ENCODE data around the gene MEG3.
A peak's percentile ranks its signal among the peaks of the same experiment; 100 is the strongest.

MEG3 gene

DNA sequence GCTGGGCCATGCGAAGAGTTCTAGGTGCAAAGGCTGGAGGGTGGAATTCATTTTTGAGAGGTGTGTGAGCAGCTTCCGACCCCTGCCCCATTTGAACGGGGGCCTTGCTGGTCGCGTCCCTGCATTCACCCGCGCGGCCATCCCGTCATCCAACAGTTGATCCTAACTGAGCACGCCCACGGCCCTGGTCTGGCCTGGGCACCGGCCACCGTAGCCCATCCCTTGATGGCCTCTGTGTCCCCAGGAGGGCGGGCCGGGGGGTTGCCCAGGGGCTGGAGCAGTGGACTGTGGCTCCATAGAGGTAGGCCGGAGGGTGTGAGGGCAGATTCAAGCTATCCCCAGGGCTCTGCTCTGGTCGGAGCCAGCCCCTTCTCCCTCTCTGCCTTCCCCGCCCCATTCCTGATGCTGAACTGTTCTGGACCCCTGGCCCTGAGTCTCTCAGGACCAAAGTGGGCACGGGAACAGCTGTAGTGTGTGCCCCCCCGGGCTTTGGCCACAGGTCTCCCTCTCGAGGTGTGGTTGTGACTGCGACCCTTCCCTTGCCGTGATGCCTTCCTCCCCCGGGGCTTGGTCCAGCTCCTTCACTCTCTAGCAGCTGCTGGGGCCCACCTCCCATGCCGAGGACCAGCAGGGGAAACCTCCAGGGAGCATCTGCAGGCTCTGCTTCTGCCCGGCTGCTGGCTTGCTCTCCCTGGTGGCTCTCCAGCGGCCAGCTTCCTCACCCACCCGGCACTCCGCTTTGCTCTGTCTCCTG lies 9.1 kb downstream of the MEG3 start:
- DNase-seq = no peak

DNA sequence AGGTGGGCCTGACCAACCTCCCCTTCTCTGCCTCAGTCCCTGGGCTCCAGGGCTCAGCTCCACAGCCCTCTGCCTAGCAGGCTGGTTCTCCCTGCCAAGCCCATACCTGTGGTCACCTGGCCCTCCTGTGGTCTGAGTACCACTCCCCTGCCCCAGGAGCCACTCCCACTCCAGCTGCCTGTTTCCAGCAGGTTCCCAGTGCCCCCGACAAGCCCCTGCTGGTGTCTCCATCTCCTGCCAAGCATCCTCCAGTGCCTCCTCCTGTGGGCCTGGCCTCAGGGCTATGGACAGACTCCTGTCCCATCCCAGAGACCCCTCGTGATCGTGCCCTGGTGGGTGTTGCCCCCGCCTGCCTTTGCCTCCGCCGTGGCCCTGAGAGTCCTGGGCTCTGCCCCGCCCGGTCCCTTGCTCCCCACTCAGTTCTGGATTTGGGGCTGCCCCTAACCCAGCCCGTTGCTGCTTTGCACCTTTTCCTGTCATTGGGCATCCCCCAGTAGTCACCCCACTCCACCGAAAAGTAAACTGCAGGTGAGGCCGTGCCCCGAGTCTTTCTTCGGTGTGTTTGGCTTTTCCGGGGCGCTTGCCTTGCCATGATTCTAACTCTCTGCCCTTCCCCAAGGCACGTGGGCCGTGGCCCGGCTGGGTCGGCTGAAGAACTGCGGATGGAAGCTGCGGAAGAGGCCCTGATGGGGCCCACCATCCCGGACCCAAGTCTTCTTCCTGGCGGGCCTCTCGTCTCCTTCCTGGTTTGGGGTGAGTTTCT lies 9.8 kb downstream of the MEG3 start:
- DNase-seq = no peak

DNA sequence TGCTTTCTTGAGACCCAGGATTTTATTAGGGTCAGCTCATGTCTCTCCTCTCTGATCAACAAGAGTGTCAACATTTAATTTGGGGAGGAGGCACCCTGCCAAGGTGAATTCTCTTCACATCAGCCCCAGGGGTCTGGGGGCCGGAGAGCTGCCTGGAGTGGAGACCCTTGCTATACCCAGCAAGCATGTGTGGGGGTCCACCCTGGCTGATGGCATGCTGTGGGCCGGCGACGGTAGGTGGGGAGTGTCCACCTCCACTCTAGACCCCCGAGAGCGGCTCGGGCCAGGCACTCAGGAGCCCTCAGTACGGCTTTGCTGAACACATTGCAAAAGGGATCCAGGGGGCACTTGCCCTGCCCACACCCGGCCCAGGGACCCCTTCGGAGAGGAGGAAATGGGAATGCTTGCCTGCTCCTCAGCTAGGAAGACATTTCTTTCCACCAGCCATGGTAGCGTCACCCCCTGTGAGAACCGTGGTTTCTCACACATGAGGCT lies 10.4 kb downstream of the MEG3 start:
- DNase-seq = no peak

DNA sequence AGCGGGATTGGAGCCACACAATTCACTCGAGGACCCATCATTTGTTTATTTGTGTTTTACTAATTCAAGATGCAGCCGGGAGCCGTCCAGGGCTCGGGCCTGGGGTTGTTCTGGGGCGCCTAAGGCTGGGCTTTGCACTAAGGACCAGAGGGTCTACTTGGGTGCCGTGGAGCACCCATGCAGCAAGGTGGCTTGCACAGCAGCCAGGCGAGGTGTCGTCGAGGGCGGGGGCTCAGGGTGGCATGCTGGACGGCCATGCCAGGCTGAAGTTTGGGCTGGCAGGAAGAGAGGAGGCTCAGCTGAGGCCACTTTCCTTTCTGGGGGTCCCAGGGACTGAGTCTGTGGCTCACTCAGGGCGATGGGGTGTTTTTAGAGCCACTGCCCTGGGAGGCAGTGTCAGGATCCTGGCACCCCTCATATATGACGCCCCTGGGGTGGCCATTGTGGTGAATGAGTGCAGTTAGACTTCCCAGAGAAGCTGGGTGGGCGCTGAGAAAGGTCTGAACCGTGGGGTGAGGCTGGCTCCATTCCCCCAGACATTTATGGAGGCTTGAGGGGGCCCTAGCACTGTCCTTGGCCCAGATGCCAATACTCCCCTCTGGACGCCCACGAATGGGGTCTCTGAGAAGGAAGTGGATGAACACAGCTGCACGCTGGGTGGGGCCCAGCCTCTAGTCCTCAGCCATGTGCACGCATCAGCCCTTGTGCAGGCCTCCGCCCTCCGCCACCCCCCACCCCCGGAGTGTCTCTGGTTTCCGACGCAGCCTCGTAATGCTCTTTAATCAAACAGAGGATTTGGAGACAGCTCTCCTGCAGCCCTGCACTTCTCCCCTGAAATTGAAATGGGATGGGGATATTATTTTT lies 11.3 kb downstream of the MEG3 start:
- no peak for DNase-seq

DNA sequence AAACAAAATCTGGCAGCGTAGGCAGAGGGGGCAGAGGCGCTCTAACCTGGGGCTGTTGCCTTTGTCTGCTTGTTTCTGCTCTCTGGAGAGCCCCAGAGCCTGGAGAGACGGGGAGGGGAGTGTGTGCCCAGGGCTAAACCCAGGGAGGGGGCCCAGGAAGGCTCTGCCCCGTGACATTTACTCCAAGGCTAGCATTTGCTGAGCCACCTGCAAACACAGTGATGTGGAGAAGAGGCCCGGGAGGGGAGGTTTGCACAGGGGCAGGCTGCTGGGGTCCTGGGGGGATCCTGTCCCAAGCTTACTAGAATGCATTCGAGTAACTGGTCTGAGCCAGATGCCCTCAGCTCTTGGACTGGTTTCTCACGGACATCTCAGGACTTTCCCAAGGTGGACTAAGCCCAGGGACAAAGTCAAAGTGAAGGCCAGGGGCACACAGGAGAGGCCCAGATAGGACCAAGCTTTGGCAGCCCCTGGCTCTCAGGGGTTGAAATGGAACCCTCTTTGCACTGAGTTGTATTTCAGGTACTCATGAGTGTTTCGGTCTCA lies 12.0 kb downstream of the MEG3 start:
- DNase-seq = no peak

DNA sequence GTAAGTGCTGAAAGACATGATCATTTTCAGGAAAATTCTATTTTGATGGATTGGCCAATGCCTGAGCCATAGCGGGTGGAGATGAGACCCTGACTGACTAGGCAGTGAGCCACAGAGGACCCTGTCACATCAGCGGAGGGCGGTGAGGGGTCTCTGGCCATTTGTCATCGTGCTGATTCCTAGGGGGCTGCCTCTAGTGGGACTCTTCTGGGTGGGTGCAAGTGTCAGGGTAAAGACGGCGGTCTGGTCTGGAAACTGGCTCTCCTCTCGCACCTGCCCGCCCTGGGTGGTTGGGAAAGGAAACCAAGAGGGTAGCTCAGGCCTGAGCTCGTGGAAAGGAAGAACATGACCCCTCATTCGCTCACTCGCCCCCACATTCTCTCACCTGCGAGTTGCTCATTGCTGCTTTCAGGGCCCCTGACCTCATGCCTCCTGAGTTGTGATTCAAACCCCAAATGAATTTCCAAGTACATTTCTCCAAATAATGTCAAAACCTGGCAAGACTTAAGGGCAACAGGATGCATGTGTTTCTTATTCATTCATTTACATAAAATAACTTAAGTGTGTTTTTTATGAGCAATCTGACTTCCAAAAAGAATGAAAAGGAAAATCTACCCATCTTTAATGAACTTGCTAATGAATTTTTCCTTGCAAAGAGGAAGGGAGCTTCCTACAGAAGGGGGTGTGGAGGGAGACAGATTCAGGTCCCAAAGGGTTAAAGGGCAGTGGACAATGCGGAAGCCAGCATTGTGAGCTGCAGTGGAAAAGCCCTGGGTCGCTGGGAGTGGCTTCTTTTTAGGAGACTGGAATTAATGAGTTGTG lies 12.8 kb downstream of the MEG3 start:
- no peak for DNase-seq

DNA sequence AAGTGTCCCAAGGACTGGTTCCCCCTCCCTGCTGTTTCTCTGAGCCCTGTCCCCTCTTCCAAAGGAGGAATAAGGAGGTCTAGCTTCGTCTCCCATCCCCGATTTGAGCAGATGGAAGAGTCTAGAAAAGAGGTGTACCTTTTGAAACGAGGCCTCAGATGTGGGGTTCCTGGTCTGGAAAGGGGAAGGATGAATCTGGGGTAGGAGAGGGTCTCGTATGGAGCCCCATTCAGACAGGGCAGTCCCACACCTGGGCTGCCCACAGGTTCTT lies 13.3 kb downstream of the MEG3 start:
- DNase-seq = no peak

DNA sequence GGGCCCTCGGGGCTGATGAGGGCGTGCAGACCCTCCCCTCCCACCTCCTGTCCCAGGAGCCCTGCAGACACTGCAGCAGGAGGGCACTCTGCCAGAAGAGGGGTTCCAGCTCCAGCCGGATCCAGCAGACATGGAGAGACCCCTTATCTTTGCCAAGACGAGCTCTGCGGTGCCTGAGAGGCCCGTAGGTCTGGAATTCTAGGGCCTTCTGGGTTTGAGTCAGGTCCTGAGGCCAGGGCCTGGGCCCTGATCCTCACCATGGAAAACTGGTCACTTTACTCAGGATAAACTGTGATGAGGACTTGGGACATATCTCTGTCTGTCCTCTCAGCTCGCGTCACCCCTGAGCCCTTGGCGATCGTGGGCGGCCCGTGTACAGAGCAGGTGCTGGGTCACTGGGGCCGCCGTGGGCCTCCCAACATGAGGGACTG lies 13.8 kb downstream of the MEG3 start:
- no peak for DNase-seq

DNA sequence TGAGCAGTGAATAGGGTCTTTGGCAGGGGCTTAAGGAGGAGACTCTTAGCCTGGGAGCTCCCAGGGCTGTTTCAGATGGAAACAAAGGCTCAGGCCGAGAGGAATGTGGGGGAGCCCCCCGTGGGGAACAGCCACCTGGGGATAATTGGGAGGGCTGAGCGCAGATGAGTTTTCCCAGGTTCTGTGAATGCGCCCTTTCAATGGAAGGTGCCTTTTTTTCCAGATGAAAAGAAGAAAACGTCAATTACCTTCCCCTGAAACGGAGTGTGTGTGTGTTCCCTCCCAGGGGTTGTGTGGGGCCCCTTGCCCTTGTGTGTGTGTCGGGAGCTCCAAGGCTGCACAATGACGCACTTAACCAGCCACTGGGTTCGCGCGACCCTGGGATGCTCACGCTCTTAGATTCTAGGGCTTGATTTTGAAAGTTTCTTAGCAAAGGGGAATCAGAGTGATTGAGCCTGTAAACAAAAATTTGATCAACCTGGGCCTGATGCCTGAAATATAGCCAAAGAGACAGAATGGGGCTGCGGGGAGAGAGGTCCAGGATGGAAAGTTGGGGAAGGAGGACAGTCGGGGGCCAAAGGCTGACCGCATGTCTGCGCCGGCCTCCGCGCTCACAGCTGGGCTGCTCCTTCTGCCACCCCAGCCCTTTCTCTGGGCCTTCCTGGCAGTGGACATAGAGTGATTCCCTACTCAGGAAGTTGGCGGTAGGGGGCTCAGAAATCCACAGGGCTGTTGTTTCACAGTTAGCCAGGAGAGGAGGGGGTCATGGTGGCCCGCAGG lies 14.6 kb downstream of the MEG3 start:
- DNase-seq = no peak

DNA sequence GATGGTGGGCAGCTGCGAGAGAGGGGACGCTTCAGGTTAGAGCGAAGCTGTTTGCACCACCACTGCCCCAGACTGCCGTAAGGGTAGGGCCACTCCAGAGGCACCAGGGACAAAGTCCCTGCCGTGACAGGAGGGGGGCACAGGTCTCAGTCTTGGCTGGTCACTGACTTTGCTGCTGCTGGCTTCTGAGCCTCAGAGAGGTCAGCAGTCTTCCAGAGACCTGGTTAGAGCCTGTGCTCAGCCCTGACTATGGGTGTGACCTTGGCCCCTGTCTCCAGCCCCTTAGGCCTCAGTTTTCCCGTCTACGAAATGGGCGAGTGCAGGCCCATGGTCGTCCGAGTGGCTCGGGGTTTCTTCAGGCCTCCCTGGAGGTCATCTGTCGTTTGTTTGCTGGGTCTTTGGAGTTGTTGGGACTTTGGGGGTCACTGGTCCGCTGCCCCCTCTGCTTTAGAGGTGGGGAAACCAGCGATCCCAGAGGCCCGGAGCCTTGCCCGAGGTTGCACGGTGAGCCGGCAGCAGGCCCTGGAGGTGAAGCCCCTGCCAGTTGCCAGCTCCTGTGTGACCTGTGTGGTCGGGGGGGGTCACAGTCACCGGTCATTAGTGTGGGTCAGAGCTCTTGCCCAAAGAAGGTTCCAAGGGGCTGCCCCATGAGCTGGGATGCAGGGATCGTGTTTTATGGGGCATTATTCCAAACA lies 15.3 kb downstream of the MEG3 start:
- no peak for DNase-seq

DNA sequence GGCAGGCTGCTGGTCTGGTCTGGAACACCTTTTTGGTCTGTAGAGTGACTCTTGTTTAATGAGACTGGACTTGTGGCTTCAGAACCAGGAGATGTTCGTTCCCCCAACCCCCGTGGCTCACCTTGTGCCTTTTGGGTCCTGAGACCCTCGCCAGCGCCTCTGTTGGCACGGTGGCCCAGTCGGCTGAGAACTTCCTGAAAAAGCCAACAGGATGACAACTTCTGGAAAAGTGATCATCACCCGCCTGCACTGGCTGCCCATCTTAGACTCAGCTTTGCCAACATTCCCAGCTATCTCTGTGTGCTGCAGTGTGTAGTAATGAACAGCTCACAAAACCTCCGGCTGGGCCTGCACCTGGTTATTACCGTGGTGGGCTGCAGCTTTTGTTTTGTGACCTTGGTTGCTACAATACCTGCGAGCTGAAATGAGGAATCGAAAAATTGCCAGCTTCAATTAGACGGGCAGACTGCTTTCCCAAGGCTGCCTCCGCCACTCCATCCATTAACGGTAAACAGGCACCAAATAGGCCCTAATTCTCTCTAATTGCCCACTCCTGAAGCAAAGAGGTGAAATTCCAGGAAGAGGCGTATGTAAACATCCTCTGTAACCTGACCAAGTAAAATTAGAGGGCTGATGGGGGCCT lies 16.0 kb downstream of the MEG3 start:
- no peak for DNase-seq

DNA sequence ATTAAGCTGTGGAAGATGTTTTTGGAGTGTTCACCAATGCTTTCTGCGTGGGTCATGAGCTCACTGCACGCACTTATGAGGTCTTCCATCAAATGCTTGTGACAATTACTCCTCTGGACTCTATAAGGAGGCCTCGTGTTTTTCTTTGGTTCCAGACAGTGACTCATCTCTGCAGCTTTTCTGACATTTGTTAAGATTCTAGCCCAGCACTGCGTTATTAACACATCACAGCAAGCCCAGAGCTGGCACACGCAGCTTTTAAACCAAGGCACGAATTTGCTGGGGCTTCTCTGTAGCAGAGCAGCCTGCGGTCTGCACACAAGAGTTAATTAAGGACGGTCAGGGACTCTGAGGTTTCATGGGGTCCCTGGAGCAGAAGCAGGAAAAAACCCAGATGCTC lies 16.9 kb downstream of the MEG3 start:
- no peak for DNase-seq

DNA sequence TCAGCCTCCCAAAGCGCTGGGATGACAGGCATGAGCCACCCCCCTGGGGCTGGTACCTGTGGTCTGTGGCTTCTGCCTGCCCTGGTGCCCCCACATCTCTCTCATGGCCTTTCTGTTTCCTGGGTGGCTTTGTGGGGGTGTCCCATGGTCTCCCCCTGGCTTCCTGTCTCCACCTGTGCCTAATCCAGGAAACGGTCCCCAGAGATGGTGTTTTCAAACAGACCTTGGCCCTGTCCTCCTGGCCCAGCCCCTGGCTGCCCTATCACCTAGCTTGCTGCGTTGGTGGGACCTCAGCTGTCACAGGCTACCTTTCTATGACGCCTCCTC lies 18.1 kb downstream of the MEG3 start:
- DNase-seq = no peak

DNA sequence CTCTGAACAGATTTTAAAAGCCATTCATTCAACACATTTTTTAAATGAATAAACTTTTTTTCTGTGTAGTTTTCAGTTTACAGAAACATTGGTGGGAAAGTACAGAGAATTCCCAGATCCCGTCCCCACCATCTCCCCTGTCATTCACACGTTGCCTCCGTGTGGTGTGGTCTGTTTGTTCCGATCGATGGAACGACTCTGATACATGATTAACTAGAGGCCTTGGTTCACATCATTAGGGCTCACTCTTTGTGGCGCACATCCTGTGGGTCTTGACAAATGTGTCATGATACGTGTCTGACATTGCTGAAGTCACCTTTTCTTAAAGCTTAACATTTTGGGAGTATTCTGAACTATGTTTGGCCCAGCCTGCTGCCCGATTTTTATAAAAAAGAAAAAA lies 18.5 kb downstream of the MEG3 start:
- no peak for DNase-seq

DNA sequence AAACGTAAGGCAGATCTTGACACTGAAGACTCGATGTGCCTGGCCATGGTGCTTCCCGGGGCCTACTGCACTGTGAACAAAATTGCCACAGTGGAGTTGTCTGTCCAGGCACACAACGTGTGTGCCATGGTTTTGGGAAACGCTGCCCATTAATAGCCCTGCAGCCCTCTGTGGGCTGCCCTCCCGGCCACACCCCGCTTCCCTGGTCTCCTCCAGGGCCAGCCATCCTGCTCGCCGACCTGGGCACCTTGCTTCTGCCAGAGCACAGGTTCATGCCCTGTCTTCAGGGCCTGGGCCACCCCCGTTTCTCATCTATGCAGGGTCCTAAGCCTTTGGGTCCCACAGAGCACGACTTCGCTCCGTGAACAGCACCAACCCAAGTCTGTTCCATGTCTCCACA lies 18.9 kb downstream of the MEG3 start:
- DNase-seq = no peak

DNA sequence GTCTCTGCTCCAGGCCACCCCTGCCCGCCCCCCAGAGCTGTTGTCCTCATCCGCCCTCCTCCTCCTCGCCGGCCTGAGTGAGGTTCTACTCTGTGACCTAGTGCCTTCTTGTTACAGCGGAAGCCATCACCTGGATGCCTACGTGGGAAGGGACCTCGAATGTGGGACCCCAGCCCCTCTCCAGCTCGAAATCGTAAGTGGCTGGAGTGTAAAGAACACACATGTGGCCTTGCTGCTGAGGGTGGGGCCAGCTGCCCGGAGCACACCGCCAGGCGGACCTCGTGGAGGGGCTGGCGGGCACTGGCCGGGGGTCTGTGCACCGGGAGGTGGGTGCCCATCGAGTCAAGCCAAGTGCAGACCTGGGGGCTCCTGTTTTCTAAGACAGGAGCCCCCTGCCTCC lies 19.4 kb downstream of the MEG3 start:
- DNase-seq = no peak

DNA sequence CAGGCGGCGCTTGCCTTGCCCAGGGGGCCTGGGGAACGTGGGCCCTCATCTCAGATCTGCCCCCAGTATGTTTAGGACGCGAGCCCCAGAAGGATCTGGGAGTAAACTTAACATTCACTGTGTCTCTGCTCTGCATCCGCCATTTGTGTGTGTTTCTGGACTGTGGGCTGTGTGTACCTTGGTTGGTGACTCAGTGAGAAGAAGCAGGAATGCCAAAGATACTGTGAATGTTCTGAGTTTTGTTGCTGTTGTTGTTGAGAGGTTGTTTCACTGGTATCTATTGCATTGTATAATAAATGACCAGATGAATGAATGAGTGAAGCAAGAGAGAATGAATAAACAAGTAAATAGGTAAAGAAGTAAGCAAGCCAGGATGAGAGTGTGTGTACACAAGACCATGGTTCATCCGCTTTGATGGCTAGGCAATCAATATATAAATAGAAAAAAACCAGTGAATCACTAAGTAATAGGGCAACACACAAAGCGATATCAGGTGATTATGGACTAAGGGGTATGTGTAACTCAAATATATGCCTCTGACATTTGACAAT lies 20.5 kb downstream of the MEG3 start:
- no peak for DNase-seq

DNA sequence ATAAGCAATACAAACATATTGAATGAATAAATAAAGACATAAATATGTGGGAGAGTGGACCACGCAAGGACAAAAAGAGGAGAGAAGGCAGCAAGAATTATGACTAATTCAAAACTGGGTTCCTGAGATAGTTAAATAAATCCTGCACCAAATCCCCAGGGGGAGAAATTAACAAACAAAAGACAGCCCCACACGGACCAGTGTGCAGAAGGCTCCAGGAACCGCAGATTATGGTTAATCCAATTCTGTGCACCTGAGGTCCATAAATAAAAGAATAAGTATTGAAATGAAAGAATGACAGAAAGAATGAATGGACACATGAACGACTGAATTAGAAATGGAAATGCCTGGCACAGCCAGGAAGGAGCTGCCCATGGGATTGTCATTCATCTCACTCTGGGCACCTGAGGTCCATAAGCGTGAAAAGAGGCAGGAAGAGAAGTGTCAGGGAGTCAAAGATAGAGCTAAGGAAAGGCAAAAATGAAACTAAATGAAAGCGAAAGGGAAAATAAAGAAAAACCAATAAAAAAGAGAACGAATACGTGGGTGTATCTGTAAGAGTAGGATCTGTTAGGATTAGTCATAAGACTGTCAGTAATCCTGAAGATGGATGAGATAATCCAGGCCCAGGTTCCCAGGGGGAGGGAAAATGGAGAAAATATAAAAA lies 23.3 kb downstream of the MEG3 start:
- DNase-seq = no peak

DNA sequence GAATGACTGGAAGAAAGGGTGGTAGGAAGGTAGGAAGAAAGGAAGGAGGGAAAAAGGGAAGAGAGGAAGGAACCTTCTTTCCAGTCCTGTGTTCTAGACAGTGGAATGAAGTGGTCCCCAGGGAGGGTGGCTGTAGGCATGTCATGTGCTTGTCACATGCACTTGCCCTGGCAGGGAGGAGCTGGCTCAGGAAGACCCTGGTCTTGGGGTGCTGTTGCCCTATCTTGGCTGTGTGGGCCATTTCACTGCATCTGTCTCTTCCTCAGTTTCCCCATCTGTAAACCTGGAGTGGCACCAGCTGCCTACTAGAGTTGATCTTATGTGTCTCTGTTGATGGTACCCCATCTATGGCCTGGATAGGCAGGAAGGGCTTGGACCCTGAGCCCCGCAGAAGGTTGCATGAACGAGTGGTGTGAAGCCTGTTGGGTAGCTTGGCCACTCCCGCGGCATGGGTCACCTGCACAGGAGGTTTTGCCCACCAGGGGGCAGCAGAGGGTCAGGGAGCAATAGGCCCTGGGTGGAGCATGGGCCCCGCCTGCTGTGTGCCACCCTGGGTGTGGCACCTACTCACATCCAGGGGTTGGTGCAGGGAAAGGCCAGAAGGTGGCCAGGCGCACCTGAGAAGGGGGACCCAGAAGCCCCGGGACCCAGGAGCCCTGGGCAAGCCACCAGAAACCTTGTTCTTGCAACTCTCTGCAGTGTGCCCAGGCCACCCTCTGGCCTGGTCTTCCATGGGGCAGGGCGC lies 25.1 kb downstream of the MEG3 start:
- DNase-seq = peak; percentile 61

All from activated effector memory CD4-positive, alpha-beta T cell treated with Interleukin-2 at 50 U/mL for 16 hours (primary cell).